Measurements from ENCODE around the gene PIGV.

- no peak for TF ChIP-seq EZH2phosphoT487 (IDR thresholded peaks at IDR 0.05; ENCODE audit: borderline replicate concordance, low read depth, low read length)
- TF ChIP-seq CTCF (conservative IDR thresholded peaks at IDR 0.05; ENCODE audit: low read length): no peak
Measured at GRCh38 chr1:26772687-26773086, 15.1 kb upstream of the PIGV start.
